Germinal center (tissue), 1 donor: ENCODE results near the gene SOWAHC.
A peak's percentile ranks its signal among the peaks of the same experiment; 100 is the strongest.
"Not testable (repeated sequence)": the region's sequence is repeated elsewhere in the genome, so short reads cannot be mapped to it uniquely, and the experiment has no call there.

Experiments used
- DNase-seq: peaks from one replicate; pipeline ENCODE4 v3.0.0; 2012; ENCODE audit warnings: mixed read lengths, low spot score

The SOWAHC gene

GRCh38 chr2:109613922-109614714 lies at the start of gene SOWAHC, which contains the start of gene SEPTIN10:
TSS of gene SOWAHC (plus strand) at chr2:109614364. CDS start at chr2:109614490, 126 bp downstream.
TSS of gene SEPTIN10 (minus strand) at chr2:109613966. CDS start at chr2:109613827, 139 bp downstream.
- peak; percentile 80 for DNase-seq

- no peak for DNase-seq
Observed at GRCh38 chr2:109575373-109575772, 38.8 kb upstream of the SOWAHC start.

- not testable (repeated sequence) for DNase-seq
Observed at GRCh38 chr2:109577630-109578029, 36.5 kb upstream of the SOWAHC start.

- no peak for DNase-seq
Observed at GRCh38 chr2:109582928-109583895, 31.0 kb upstream of the SOWAHC start.

- DNase-seq: no peak
Observed at GRCh38 chr2:109586687-109587086, 27.5 kb upstream of the SOWAHC start.

DNA sequence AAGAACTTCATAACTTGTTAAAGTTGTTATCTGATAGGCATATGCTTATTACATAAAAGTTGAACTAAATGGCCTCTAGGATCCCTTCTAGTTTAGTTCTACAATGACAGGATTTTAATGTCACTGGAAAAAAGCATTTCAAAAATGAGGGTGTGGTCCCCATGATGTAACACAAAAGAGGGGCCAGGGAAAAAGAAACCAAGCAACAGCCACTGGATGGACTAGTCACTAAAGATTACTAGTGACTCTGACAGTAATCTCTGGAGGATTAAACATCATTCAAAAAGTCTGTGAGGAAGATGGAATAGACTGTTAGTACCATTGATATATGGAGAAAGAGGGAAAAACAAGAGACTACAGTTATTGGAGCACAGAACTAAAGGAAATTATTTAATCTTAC lies 23.0 kb upstream of the SOWAHC start:
- no peak for DNase-seq

- no peak for DNase-seq
Observed at GRCh38 chr2:109592905-109593304, 21.3 kb upstream of the SOWAHC start.

DNA sequence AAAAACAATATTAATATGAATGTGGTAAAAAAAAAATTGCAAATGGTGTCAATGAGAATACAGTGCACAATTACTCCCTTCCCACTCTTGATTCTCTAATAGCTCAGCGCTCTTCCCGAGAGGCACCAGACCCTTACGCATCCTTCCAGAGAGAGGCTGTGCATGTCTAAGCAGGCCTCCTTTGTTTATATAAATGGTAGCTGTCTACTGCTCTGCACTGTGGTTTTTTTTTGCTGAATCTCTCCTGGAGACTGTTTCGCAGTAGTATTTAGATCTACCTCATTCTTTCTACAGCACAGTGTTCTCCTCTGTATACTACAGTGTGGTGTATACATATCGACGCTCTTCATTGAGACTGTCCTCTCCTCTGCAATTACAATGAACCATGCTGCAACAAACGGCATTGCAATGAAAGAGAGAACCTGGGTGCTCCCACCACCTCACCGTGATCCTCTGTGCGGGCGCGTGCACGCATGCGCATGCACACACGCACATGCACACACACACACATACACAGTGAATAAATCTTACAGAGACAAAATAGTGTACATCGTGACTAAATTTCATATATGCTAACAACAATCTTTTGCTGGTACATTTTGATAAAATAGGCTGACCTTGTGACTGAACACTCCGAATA lies 19.8 kb upstream of the SOWAHC start:
- no peak for DNase-seq

- no peak for DNase-seq
Observed at GRCh38 chr2:109595644-109596043, 18.5 kb upstream of the SOWAHC start.

- no peak for DNase-seq
Observed at GRCh38 chr2:109597283-109597682, 16.9 kb upstream of the SOWAHC start.

GRCh38 chr2:109601783-109602182 lies 12.4 kb upstream of the SOWAHC start:
- no peak for DNase-seq

DNA sequence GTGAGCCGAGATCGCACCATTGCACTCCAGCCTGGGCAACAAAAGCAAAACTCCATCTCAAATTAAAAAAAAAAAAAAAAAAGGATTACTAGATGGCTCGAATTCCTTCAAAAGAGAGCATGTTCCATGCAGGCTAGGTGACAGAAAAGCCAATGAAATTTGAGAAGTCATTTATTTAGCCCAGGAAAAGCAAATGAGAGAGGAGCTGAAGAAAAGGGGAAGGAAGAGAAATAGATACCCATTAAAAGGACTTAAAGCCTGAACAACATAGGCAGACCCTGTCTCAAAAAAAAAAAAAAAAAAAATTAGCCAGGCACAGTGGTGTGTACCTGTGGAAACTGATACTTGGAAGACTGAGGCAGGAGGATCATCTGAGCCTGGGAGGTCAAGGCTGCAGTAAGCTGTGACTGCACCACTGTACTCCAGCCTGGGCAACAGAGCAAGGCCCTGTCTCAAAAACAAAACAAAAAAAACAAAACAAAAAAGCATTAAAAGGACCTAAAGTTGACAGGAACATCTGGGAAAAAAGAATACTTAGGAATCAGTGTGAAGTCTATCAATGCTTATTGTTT lies 11.5 kb upstream of the SOWAHC start:
- DNase-seq: no peak

- DNase-seq: no peak
Observed at GRCh38 chr2:109604597-109604996, 9.6 kb upstream of the SOWAHC start.

DNA sequence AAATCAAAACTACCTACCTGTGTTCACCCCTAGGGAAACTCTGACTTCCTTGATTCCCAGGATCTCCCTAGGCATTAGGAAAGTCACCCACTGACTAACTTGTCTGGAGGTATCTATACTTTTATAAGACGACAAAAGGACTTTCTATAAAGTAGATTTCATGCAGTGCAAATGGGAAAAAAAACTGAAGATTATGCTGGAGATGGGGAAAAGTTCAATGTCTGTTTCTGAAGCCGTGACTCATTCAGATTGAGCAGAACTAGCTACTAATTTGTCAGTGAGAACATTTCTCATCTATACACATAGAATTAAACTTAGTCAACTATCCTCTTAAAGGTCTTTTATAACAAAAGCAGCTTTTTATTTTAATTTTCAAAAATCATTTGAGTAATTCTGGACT lies 6.4 kb upstream of the SOWAHC start:
- no peak for DNase-seq

DNA sequence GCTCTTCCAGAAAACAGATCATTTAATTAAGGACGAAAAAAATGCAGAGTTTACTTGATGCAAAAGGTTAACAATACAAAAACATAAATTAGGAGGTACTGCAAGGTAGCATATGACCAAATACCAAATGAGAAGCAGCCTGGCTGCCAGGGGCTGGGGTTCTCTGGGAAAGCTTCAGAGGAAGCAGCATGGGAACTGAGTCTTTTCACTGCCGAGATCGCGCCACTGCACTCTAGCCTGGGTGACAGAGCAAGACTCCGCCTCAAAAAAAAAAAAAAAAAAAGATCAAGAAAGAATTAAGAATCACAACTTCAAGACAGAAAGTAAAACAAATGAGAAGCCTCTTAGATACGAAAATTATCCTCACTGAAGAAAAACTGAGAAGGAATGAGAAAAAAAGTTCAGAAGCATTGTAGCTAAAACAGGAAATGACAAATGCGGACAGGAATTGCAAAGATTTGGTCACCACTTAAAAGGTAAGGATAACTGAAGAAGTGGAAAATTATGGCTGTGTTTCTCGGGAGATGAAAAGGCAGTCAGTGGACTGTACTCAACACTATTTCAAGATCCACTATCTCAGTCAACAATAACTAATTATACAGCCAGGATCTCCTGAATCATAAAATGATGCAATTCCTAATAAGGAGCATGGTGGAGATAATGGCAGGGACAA lies 4.7 kb upstream of the SOWAHC start:
- no peak for DNase-seq

DNA sequence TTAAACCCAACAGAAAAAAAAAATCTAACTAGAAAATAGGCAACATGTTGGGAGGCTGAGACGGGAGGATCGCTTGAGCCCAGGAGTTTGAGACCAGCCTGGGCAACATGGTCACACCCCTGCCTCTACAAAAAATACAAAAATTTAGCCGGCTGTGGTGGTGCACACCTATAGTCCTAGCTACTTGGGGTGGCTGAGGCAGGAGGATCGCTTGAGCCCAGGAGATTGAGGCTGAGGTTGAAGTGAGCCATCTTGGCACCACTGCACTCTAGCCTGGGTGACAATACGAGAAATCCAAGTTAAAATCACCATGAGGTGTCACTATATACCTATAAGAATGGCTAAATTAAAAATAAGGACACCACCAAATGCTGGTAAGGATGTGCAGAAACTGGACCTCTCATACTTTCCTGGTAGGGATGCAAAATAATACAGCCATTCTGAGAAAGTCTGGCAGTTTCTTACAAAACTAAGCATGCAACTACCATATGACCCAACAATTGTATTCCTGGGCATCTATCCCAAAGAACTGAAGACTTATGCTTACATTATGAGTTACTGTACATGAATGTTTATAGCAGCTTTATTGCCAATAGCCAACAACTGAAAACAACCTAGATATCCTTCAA lies 2.6 kb upstream of the SOWAHC start:
- DNase-seq: no peak

DNA sequence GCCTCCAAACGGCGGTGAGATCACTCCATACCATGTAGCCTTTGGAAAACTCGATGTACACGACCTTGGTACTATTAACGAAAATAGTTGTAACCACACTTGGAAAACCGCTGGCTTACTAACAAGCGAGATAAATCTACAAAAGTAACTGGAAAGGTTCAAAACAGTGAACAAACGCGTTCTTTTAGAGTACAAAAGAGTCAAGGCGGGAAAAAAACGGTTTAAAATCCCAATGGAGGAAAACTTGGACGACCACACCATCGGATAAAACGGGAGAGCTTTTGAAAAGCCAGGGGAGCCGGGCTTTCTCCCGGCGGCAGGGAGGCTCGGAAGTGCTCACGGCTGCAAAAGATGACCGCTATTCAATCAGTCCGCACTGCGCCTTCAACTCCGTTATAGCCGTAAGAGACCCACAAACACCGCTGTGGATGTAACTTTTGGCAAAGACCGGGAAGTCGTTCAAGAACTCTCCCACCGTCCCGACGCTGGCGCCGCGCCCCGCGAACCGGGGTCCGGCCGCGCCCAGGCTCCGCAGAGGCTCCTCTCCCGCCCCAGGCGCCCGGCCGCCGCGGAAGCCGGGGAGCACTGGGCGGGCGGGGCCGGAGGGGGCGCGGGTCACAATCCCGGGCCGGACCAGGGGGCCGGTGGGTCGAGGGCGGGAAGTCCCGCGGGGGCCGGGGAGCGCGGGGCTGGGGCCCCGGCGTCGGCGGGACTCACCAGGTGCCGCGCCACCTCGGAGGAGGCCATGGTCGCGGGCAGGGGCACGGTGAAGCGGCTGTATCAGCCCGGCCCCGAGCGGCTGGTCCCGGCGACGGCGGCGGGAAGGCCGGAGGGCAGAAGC lies 863 bp upstream of the SOWAHC start:
- no peak for DNase-seq

DNA sequence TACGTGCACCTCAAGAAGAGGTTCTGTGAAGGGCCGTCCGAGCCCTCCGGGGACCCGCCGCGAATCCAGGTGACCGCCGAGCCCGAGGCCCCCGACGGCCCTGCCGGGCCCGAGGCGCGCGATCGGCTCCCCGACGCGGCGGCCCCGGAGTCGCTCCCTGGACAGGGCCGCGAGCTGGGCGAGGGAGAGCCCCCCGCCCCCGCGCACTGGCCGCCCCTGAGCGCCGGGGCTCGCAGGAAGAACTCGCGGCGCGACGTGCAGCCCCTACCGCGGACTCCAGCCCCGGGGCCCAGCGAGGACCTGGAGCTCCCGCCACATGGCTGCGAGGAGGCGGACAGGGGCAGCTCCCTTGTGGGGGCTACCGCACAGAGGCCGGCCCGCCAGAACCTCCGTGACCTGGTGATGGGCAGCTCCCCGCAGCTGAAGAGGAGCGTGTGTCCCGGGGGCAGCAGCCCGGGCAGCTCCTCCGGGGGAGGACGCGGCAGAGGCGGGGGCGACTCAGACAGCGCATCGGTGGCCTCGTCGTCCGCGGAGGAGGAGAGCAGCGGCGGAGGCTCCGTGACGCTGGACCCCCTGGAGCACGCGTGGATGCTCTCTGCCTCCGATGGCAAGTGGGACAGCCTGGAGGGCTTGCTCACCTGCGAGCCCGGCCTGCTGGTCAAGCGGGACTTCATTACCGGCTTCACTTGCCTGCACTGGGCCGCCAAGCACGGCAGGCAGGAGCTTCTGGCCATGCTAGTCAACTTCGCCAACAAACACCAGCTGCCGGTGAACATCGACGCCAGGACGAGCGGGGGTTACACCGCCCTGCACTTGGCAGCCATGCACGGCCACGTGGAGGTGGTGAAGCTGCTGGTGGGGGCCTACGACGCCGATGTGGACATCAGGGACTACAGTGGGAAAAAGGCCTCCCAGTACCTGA lies 812 bp downstream of the SOWAHC start:
- peak; percentile 2 for DNase-seq

GRCh38 chr2:109615637-109616144 lies 1.5 kb downstream of the SOWAHC start:
- no peak for DNase-seq
